GM21786 (cell line): ENCODE measurements around the gene GJD3.
A peak's percentile ranks its signal among the peaks of the same experiment; 100 is the strongest.

Experiments used
- ATAC-seq: cut with Tn5 transposase; IDR thresholded peaks from one replicate; pipeline ENCODE4 v1.9.1; 2021; ENCODE audit not compliant: unreplicated experiment

The GJD3 gene

GRCh38 chr17:40341808-40342503, 22.6 kb downstream of the GJD3 start:
- ATAC-seq: no peak

- ATAC-seq: peak; percentile 59
These were observed 23.4 kb downstream of the GJD3 start for GRCh38 chr17:40340880-40341807.

- no peak for ATAC-seq
These were observed 24.2 kb downstream of the GJD3 start for GRCh38 chr17:40340327-40340726.

- ATAC-seq: no peak
These were observed 25.4 kb downstream of the GJD3 start for GRCh38 chr17:40338941-40339649.

- no peak for ATAC-seq
These were observed 26.5 kb downstream of the GJD3 start for GRCh38 chr17:40338058-40338457.

GRCh38 chr17:40337351-40337750, 27.2 kb downstream of the GJD3 start:
- no peak for ATAC-seq

GRCh38 chr17:40335620-40336019, 28.9 kb downstream of the GJD3 start:
- no peak for ATAC-seq

- no peak for ATAC-seq
These were observed 30.6 kb downstream of the GJD3 start for GRCh38 chr17:40333781-40334448.

- no peak for ATAC-seq
These were observed 32.5 kb downstream of the GJD3 start for GRCh38 chr17:40331743-40332641.

GRCh38 chr17:40330850-40331470, 33.6 kb downstream of the GJD3 start:
- no peak for ATAC-seq

- no peak for ATAC-seq
These were observed 34.4 kb downstream of the GJD3 start for GRCh38 chr17:40329839-40330794.

- no peak for ATAC-seq
These were observed 36.2 kb downstream of the GJD3 start for GRCh38 chr17:40328386-40328766.

GRCh38 chr17:40327735-40328385, 36.7 kb downstream of the GJD3 start:
- ATAC-seq: no peak

- no peak for ATAC-seq
These were observed 37.2 kb downstream of the GJD3 start for GRCh38 chr17:40327244-40327729.

GRCh38 chr17:40326832-40327199, 37.7 kb downstream of the GJD3 start:
- no peak for ATAC-seq

- no peak for ATAC-seq
These were observed 38.3 kb downstream of the GJD3 start for GRCh38 chr17:40326014-40326831.
